ENCODE results near the gene CYP26B1. TPM values are rescaled to one million over a fixed set of nuclear protein-coding genes. Genes with fewer than 3 reads are reported as not detected.
"Not testable (repeated sequence)": the region's sequence is repeated elsewhere in the genome, so short reads cannot be mapped to it uniquely, and the experiment has no call there.

Gene CYP26B1
- total RNA-seq, 1 experiment from 2014 or later: 1.3 TPM

DNA sequence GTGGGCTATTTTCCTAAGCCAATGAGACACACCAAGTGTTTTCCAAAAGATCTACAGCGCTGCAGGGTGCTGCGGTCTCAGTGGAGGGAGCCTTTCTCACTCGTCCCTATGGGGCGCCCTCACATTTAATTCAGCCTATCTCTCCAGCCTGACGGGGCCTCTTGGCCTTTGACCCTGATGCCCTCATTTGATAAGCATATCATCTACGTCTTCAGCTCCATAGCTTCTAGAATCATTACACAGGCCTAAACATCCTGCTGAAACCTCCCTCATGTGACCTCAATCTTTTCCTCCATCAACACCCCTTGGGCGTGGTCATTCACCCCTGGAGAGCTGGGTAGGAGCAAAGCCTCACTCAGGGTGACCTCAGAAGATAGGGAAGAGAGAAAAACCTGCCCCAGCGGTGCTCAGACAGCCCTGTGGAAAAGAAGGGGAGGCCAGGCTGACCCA is 57.4 kb downstream of the CYP26B1 start:
- no TSS peak for BruUV-seq (replicated peaks)
- ChIA-PET CTCF (no interaction called here), POLR2A (ENCODE audit: unreplicated experiment) (no interaction called here)
- Histone ChIP-seq H3K4me1 (replicated peaks; ENCODE audit: insufficient read depth) (peaks cover 18% of the 10 kb centered on the region), H3K9me3 (ENCODE audit: insufficient read depth, low read depth) (no peaks in the 10 kb centered on the region), H3K27ac (no peak overlapping the region), H3K9me2 (ENCODE audit: insufficient read depth) (no peaks in the 10 kb centered on the region), H3K4me2 (no peak overlapping the region), H3K4me3 (no peak overlapping the region), H3K27me3 (ENCODE audit: insufficient read depth, low read depth) (no peaks in the 10 kb centered on the region), H3K36me3 (ENCODE audit: low read depth) (no peaks in the 10 kb centered on the region), H4K20me1 (ENCODE audit: insufficient read depth) (no peaks in the 10 kb centered on the region), H2AFZ (no peak overlapping the region), H3F3A (ENCODE audit: insufficient read depth, low read depth) (peaks cover 6% of the 10 kb centered on the region; the same call in 1 of the 2 replicates), H3K79me2 (ENCODE audit: low read depth) (no peaks in the 10 kb centered on the region)
- intact Hi-C loops (cut with micrococcal nuclease; ENCODE audit: unreplicated experiment): no loop called here
- TF ChIP-seq EZH2 (IDR thresholded peaks at IDR 0.05; ENCODE audit: low read depth): no peak
- TF ChIP-seq, protein P1, sequence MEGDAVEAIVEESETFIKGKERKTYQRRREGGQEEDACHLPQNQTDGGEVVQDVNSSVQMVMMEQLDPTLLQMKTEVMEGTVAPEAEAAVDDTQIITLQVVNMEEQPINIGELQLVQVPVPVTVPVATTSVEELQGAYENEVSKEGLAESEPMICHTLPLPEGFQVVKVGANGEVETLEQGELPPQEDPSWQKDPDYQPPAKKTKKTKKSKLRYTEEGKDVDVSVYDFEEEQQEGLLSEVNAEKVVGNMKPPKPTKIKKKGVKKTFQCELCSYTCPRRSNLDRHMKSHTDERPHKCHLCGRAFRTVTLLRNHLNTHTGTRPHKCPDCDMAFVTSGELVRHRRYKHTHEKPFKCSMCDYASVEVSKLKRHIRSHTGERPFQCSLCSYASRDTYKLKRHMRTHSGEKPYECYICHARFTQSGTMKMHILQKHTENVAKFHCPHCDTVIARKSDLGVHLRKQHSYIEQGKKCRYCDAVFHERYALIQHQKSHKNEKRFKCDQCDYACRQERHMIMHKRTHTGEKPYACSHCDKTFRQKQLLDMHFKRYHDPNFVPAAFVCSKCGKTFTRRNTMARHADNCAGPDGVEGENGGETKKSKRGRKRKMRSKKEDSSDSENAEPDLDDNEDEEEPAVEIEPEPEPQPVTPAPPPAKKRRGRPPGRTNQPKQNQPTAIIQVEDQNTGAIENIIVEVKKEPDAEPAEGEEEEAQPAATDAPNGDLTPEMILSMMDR (conservative IDR thresholded peaks at IDR 0.05): no peak
- DNase-seq: no peak

DNA sequence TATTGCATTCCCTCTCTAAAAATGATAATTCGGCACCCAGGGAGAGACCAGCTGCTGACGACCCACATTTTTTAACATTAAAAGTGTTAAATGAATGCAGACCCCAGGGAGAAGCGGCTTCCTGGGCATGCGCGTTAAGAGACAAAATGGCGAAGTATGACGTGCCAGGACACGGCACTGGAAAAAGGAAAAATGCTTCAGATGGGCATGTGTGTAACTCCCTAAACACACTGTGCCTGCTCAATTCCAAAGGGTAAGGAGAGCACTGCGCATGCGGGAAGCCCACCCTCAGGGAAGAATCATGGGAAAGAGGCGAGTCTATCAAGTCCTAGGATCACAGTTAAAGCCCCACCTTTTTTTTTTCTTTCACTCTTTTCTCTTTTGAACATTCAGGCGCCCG is 58.1 kb downstream of the CYP26B1 start:
- Histone ChIP-seq H3K4me2 (no peak overlapping the region), H3F3A (ENCODE audit: insufficient read depth, low read depth) (peaks cover 6% of the 10 kb centered on the region; the same call in 1 of the 2 replicates), H3K4me1 (replicated peaks; ENCODE audit: insufficient read depth) (peaks cover 18% of the 10 kb centered on the region), H3K9me2 (ENCODE audit: insufficient read depth) (no peaks in the 10 kb centered on the region), H3K27ac (no peak overlapping the region), H3K27me3 (ENCODE audit: insufficient read depth, low read depth) (no peaks in the 10 kb centered on the region), H4K20me1 (ENCODE audit: insufficient read depth) (no peaks in the 10 kb centered on the region), H2AFZ (no peak overlapping the region), H3K9me3 (ENCODE audit: insufficient read depth, low read depth) (no peaks in the 10 kb centered on the region), H3K79me2 (ENCODE audit: low read depth) (no peaks in the 10 kb centered on the region), H3K4me3 (no peak overlapping the region), H3K36me3 (ENCODE audit: low read depth) (no peaks in the 10 kb centered on the region)
- TF ChIP-seq EZH2 (IDR thresholded peaks at IDR 0.05; ENCODE audit: low read depth): no peak
- TF ChIP-seq, protein P1 (conservative IDR thresholded peaks at IDR 0.05): no peak
- no peak for DNase-seq
- no TSS peak for BruUV-seq (replicated peaks)
- intact Hi-C loops (cut with micrococcal nuclease; ENCODE audit: unreplicated experiment): no loop called here
- ChIA-PET POLR2A (ENCODE audit: unreplicated experiment) (no interaction called here), CTCF (no interaction called here)

DNA sequence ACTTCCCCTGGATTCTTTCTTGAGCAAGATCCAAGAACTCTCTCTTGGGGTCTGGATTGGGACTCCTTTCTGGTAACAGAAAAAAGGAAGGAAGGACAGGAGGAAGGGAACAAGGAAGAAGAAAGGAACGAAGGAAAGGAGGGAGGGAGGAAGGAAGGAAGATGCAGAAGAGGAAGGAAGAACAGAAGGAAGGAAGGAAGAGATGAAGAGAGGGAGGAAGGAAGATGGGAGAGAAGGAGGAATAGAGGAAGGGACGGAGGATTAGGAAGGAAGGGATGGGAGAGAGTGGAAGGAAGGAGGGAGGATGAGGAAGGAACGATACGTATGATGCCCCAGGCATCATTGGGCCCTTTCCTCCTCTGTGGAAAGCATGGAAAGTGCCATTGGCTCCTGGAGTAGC is 58.6 kb downstream of the CYP26B1 start:
- H3F3A ChIP-seq (ENCODE audit: insufficient read depth, low read depth): peaks cover 6% of the 10 kb centered on the region; the same call in 1 of the 2 replicates
- no peaks in the 10 kb centered on the region for H3K36me3 ChIP-seq (ENCODE audit: low read depth)
- no peaks in the 10 kb centered on the region for H3K9me2 ChIP-seq (ENCODE audit: insufficient read depth)
- H4K20me1 ChIP-seq (ENCODE audit: insufficient read depth): no peaks in the 10 kb centered on the region
- H3K27me3 ChIP-seq (ENCODE audit: insufficient read depth, low read depth): no peaks in the 10 kb centered on the region
- ChIA-PET POLR2A (ENCODE audit: unreplicated experiment) (no interaction called here), CTCF (no interaction called here)
- H3K9me3 ChIP-seq (ENCODE audit: insufficient read depth, low read depth): no peaks in the 10 kb centered on the region
- no peak overlapping the region for H3K27ac ChIP-seq
- no TSS peak for BruUV-seq (replicated peaks)
- intact Hi-C loops (cut with micrococcal nuclease; ENCODE audit: unreplicated experiment): no loop called here
- H3K4me3 ChIP-seq: no peak overlapping the region
- peaks cover 18% of the 10 kb centered on the region for H3K4me1 ChIP-seq (replicated peaks; ENCODE audit: insufficient read depth)
- no peak overlapping the region for H2AFZ ChIP-seq
- no peak overlapping the region for H3K4me2 ChIP-seq
- TF ChIP-seq, protein P1 (conservative IDR thresholded peaks at IDR 0.05): no peak
- TF ChIP-seq EZH2 (IDR thresholded peaks at IDR 0.05; ENCODE audit: low read depth): no peak
- H3K79me2 ChIP-seq (ENCODE audit: low read depth): no peaks in the 10 kb centered on the region
- no peak for DNase-seq

DNA sequence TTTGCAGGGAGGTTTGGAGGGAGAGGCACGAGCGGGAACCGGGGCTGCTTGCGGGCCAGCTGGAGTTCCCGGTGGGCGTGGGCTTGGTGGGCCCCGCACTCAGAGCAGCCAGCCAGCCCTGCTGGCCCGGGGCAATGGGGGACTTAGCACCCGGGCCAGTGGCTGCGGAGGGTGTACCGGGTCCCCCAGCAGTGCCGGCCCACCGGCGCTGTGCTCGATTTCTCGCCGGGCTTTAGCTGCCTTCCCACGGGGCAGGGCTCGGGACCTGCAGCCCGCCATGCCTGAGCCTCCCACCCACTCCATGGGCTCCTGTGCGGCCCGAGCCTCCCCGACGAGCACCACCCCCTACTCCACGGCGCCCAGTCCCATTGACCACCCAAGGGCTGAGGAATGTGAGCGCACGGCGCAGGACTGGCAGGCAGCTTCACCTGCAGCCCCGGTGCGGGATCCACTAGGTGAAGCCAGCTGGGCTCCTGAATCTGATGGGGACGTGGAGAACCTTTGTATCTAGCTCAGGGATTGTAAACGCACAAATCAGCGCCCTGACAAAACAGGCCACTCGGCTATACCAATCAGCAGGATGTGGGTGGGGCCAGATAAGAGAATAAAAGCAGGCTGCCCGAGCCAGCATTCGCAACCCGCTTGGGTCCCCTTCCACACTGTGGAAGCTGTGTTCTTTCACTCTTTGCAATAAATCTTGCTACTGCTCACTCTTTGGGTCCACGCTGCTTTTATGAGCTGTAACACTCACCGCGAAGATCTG is 60.6 kb downstream of the CYP26B1 start:
- H3K4me2 ChIP-seq; H3K79me2 ChIP-seq (ENCODE audit: low read depth); CTCF ChIA-PET; BruUV-seq (replicated peaks); H3K27ac ChIP-seq; POLR2A ChIA-PET (ENCODE audit: unreplicated experiment); H3K36me3 ChIP-seq (ENCODE audit: low read depth); H3K27me3 ChIP-seq (ENCODE audit: insufficient read depth, low read depth); H3F3A ChIP-seq (ENCODE audit: insufficient read depth, low read depth); H3K9me3 ChIP-seq (ENCODE audit: insufficient read depth, low read depth); H3K4me1 ChIP-seq (replicated peaks; ENCODE audit: insufficient read depth); DNase-seq; H4K20me1 ChIP-seq (ENCODE audit: insufficient read depth); H2AFZ ChIP-seq; intact Hi-C loops (cut with micrococcal nuclease; ENCODE audit: unreplicated experiment); H3K9me2 ChIP-seq (ENCODE audit: insufficient read depth); H3K4me3 ChIP-seq: not testable (repeated sequence)
